CD14-positive monocyte (primary cell): ENCODE measurements around the gene SAFB2. TPM values are rescaled to one million over a fixed set of nuclear protein-coding genes. Genes with fewer than 3 reads are reported as not detected.

Experiments
- DNase-seq, 3 donors: peaks; one replicate each; pipeline ENCODE4 v3.0.0-alpha.2; 2011 to 2022
- H2AFZ ChIP-seq: 2 replicates; pipeline ENCODE4 v1.6.0; 2012; ENCODE audit warnings: mild to moderate bottlenecking, low read depth, low read length, inconsistent platforms; ENCODE audit not compliant: insufficient read depth, poor library complexity, severe bottlenecking
- H3K27ac ChIP-seq, 2 donors: 1 replicate in 1 of 2; 2 replicates in 1 of 2; pipeline ENCODE4 v1.5.1; 2012 to 2013; ENCODE audit warnings: low read length in 2 of 2, control low read depth in 1 of 2, inconsistent platforms in 1 of 2, low read depth in 1 of 2, mild to moderate bottlenecking in 1 of 2
- H3K27me3 ChIP-seq, 2 donors: one replicate each; pipeline versions ENCODE4 v1.6.0 to v1.6.1; 2011 to 2013; ENCODE audit warnings: low read length in 2 of 2; ENCODE audit not compliant: control insufficient read depth in 2 of 2, insufficient read depth in 2 of 2
- H3K36me3 ChIP-seq, 2 donors: replicated peaks in 1 of 2; 1 replicate in 1 of 2; 2 replicates in 1 of 2; pipeline versions ENCODE4 v1.5.1 to v1.6.1; 2012 to 2013; ENCODE audit warnings: low read length in 2 of 2, control low read depth in 1 of 2, inconsistent platforms in 1 of 2, mild to moderate bottlenecking in 1 of 2; ENCODE audit not compliant: insufficient read depth in 2 of 2, control insufficient read depth in 1 of 2
- H3K4me1 ChIP-seq, 2 donors: 1 replicate in 1 of 2; 2 replicates in 1 of 2; pipeline versions ENCODE4 v1.5.1 to v1.6.1; 2012 to 2013; ENCODE audit warnings: low read length in 2 of 2, control low read depth in 1 of 2, inconsistent platforms in 1 of 2, mild to moderate bottlenecking in 1 of 2, moderate library complexity in 1 of 2; ENCODE audit not compliant: insufficient read depth in 2 of 2, control insufficient read depth in 1 of 2
- H3K4me2 ChIP-seq: replicated peaks from 2 replicates; pipeline ENCODE3; 2012; ENCODE audit warnings: low read length, moderate library complexity, mild to moderate bottlenecking; ENCODE audit not compliant: poor library complexity, severe bottlenecking; ENCODE audit errors: extremely low read depth
- H3K4me3 ChIP-seq, 3 experiments: fragments of 200-600 bp in 1 of 3; sonication (generic) in 1 of 3; replicated peaks in 1 of 3; 1 replicate in 2 of 3; 2 replicates in 1 of 3; pipeline ENCODE4 v1.5.1; 2011 to 2013; ENCODE audit warnings: low read length in 3 of 3, mild to moderate bottlenecking in 3 of 3, control low read depth in 2 of 3, low read depth in 2 of 3, inconsistent platforms in 1 of 3, moderate library complexity in 1 of 3
- H3K79me2 ChIP-seq: 2 replicates; pipeline ENCODE4 v1.6.0; 2012; ENCODE audit warnings: mild to moderate bottlenecking, control low read depth, inconsistent platforms, low read length, moderate library complexity; ENCODE audit not compliant: insufficient read depth
- H3K9ac ChIP-seq: 2 replicates; pipeline ENCODE4 v1.6.0; 2017; ENCODE audit warnings: low read length, mild to moderate bottlenecking; ENCODE audit not compliant: insufficient read depth, poor library complexity, severe bottlenecking
- H3K9me3 ChIP-seq, 2 donors: replicated peaks in 1 of 2; 1 replicate in 1 of 2; 2 replicates in 1 of 2; pipeline versions ENCODE4 v1.5.1 to v1.6.1; 2012 to 2013; ENCODE audit warnings: low read length in 2 of 2, control low read depth in 1 of 2; ENCODE audit not compliant: control insufficient read depth in 1 of 2, insufficient read depth in 1 of 2
- H4K20me1 ChIP-seq: 2 replicates; pipeline ENCODE4 v1.6.0; 2012; ENCODE audit warnings: mild to moderate bottlenecking, low read length, control low read depth, moderate library complexity; ENCODE audit not compliant: insufficient read depth
- H3K27ac Mint-ChIP-seq, 7 donors: one replicate each; pipeline ENCODE4 v1.8.0; 2020; ENCODE audit warnings: mild to moderate bottlenecking in 7 of 7, mixed read lengths in 7 of 7, moderate library complexity in 6 of 7, inconsistent platforms in 2 of 7
- H3K27me3 Mint-ChIP-seq, 3 donors: one replicate each; pipeline ENCODE4 v1.8.0; 2021 to 2022; ENCODE audit warnings: low read depth in 3 of 3, mild to moderate bottlenecking in 3 of 3, mixed read lengths in 3 of 3, moderate library complexity in 3 of 3, inconsistent platforms in 1 of 3
- H3K36me3 Mint-ChIP-seq, 2 donors: one replicate each; pipeline ENCODE4 v1.8.0; 2020; ENCODE audit warnings: mixed read lengths in 2 of 2, inconsistent platforms in 1 of 2, mild to moderate bottlenecking in 1 of 2
- H3K4me1 Mint-ChIP-seq: one replicate; pipeline ENCODE4 v1.8.0; 2020; ENCODE audit warnings: mild to moderate bottlenecking, mixed read lengths
- H3K4me3 Mint-ChIP-seq, 2 donors: one replicate each; pipeline ENCODE4 v1.8.0; 2020; ENCODE audit warnings: mild to moderate bottlenecking in 2 of 2, mixed read lengths in 2 of 2, moderate library complexity in 1 of 2
- H3K9me3 Mint-ChIP-seq, 7 donors: one replicate each; pipeline ENCODE4 v1.8.0; 2020 to 2022; ENCODE audit warnings: mixed read lengths in 7 of 7, mild to moderate bottlenecking in 6 of 7, moderate library complexity in 6 of 7, inconsistent platforms in 2 of 7
- CTCF ChIP-seq: fragments of 200-600 bp; IDR thresholded peaks from one replicate; pipeline ENCODE4 v1.8.0; 2022; ENCODE audit warnings: antibody characterized with exemption, mild to moderate bottlenecking
- WGBS: methylation state at CpG from one replicate; pipeline ENCODE4 v1.1.5; 2013; ENCODE audit warnings: missing lambda C conversion rate; ENCODE audit not compliant: insufficient coverage; 5-methylcytosine and 5-hydroxymethylcytosine counted together
- intact Hi-C, 2 donors: fragments of 100-400 bp; cut with micrococcal nuclease; formaldehyde crosslinking; loops; one replicate each; pipeline versions ENCODE4 v1.15.0 to v1.15.1; 2023
- polyA plus RNA-seq, 3 donors: library from polyadenylated mRNA; depleted of rRNA in 1 of 3; unstranded in 2 of 3; stranded (reverse) in 1 of 3; fragments of 300-500 nt in 2 of 3; fragments of >200 nt in 1 of 3; fragmentation: Illumina TruSeq in 2 of 3; gene quantifications; 1 replicate in 2 of 3; 2 replicates in 1 of 3; pipeline ENCODE4 v1.2.3, GENCODE V29; 2012 to 2021

The SAFB2 gene
- polyA plus RNA-seq, 3 donors = 7.5 to 53.4 (median 14.7) TPM

- Mint-ChIP-seq H3K9me3 (no peaks in the 10 kb centered on the region), H3K36me3 (peaks cover 87 to 94% of the 10 kb centered on the region in 2 donors), H3K4me3 (no peak overlapping the region), H3K4me1 (no peaks in the 10 kb centered on the region), H3K27ac (peak overlapping the region in 3 of 7 donors; percentile 13 to 56 (median 43)), H3K27me3 (no peaks in the 10 kb centered on the region)
- Histone ChIP-seq H3K9ac (no peak overlapping the region), H3K27me3 (no peaks in the 10 kb centered on the region), H3K27ac (no peak overlapping the region), H3K79me2 (peaks cover 58% of the 10 kb centered on the region), H3K4me3 (no peak overlapping the region), H4K20me1 (peaks cover 91% of the 10 kb centered on the region), H2AFZ (no peak overlapping the region), H3K4me2 (no peak overlapping the region), H3K4me1 (no peaks in the 10 kb centered on the region), H3K9me3 (no peaks in the 10 kb centered on the region), H3K36me3 (peaks cover 89 to 95% of the 10 kb centered on the region in 2 donors)
- intact Hi-C loops = no loop called here
- DNase-seq = no peak
- TF ChIP-seq CTCF = no peak
- WGBS = 100% methylated on average over 3 of the region's 4 CpGs
Observed at GRCh38 chr19:5646703-5647102, 24.1 kb upstream of the SAFB2 start.

GRCh38 chr19:5645409-5645808 lies 22.8 kb upstream of the SAFB2 start:
- no peak overlapping the region for H3K4me3 Mint-ChIP-seq
- no peaks in the 10 kb centered on the region for H3K4me1 ChIP-seq
- intact Hi-C loops = no loop called here
- no peak overlapping the region for H3K9ac ChIP-seq
- peaks cover 92% of the 10 kb centered on the region for H4K20me1 ChIP-seq
- H3K27ac Mint-ChIP-seq = peak overlapping the region in 2 of 7 donors; percentile 30 to 37
- no peak overlapping the region for H3K4me3 ChIP-seq
- no peaks in the 10 kb centered on the region for H3K9me3 ChIP-seq
- peaks cover 80 to 94% of the 10 kb centered on the region in 2 donors for H3K36me3 Mint-ChIP-seq
- H3K9me3 Mint-ChIP-seq = no peaks in the 10 kb centered on the region
- no peak overlapping the region for H2AFZ ChIP-seq
- WGBS = 100% methylated on average over 3 of the region's 5 CpGs
- H3K27me3 Mint-ChIP-seq = no peaks in the 10 kb centered on the region
- no peak for DNase-seq
- no peak overlapping the region for H3K27ac ChIP-seq
- no peaks in the 10 kb centered on the region for H3K27me3 ChIP-seq
- no peaks in the 10 kb centered on the region for H3K4me1 Mint-ChIP-seq
- H3K4me2 ChIP-seq = no peak overlapping the region
- H3K79me2 ChIP-seq = peaks cover 71% of the 10 kb centered on the region
- no peak for TF ChIP-seq CTCF
- H3K36me3 ChIP-seq = peaks cover 82 to 94% of the 10 kb centered on the region in 2 donors
